HG03460 (cell line): ENCODE results near the gene MAP3K15.
A peak's percentile ranks its signal among the peaks of the same experiment; 100 is the strongest.

Experiments used
- ATAC-seq: cut with Tn5 transposase; IDR thresholded peaks from one replicate; pipeline ENCODE4 v1.9.1; 2021; ENCODE audit not compliant: unreplicated experiment

The MAP3K15 gene

GRCh38 chrX:19514791-19515614, at the start of gene MAP3K15:
Gene MAP3K15 (minus strand): TSS chrX:19515508. CDS start chrX:19515261, 247 bp downstream.
- ATAC-seq, result no peak

GRCh38 chrX:19564606-19565005, 49.3 kb upstream of the MAP3K15 start:
- ATAC-seq, result no peak

- ATAC-seq, result peak; percentile 21
Measured at GRCh38 chrX:19563746-19564145, 48.4 kb upstream of the MAP3K15 start.

GRCh38 chrX:19563327-19563726, 48.0 kb upstream of the MAP3K15 start:
- ATAC-seq, result peak; percentile 47

GRCh38 chrX:19560611-19561010, 45.3 kb upstream of the MAP3K15 start:
- no peak for ATAC-seq

- ATAC-seq, result no peak
Measured at GRCh38 chrX:19557822-19558221, 42.5 kb upstream of the MAP3K15 start.

GRCh38 chrX:19556202-19556601, 40.9 kb upstream of the MAP3K15 start:
- ATAC-seq, result no peak

GRCh38 chrX:19555683-19556082, 40.4 kb upstream of the MAP3K15 start:
- no peak for ATAC-seq

- no peak for ATAC-seq
Measured at GRCh38 chrX:19555236-19555635, 39.9 kb upstream of the MAP3K15 start.

- no peak for ATAC-seq
Measured at GRCh38 chrX:19554786-19555185, 39.5 kb upstream of the MAP3K15 start.

- ATAC-seq, result no peak
Measured at GRCh38 chrX:19552793-19553192, 37.5 kb upstream of the MAP3K15 start.

GRCh38 chrX:19549838-19550237, 34.5 kb upstream of the MAP3K15 start:
- ATAC-seq, result no peak

- no peak for ATAC-seq
Measured at GRCh38 chrX:19548934-19549333, 33.6 kb upstream of the MAP3K15 start.

GRCh38 chrX:19548279-19548678, 33.0 kb upstream of the MAP3K15 start:
- no peak for ATAC-seq

GRCh38 chrX:19545651-19546050, 30.3 kb upstream of the MAP3K15 start:
- no peak for ATAC-seq

- ATAC-seq, result no peak
Measured at GRCh38 chrX:19544693-19545305, 29.5 kb upstream of the MAP3K15 start.

- ATAC-seq, result no peak
Measured at GRCh38 chrX:19543951-19544381, 28.7 kb upstream of the MAP3K15 start.

GRCh38 chrX:19543020-19543715, 27.9 kb upstream of the MAP3K15 start:
- ATAC-seq, result no peak

- ATAC-seq, result no peak
Measured at GRCh38 chrX:19541931-19542330, 26.6 kb upstream of the MAP3K15 start.

- ATAC-seq, result no peak
Measured at GRCh38 chrX:19541196-19541595, 25.9 kb upstream of the MAP3K15 start.

- ATAC-seq, result no peak
Measured at GRCh38 chrX:19540076-19540475, 24.8 kb upstream of the MAP3K15 start.

GRCh38 chrX:19539665-19540064, 24.4 kb upstream of the MAP3K15 start:
- ATAC-seq, result no peak
